Measurements from ENCODE around the gene DCT.

GRCh38 chr13:94419304-94419924 lies 60.1 kb downstream of the DCT start:
- TF ChIP-seq MAFK (IDR thresholded peaks at IDR 0.05; ENCODE audit: low read depth, low read length) (no peak), SUZ12 (IDR thresholded peaks at IDR 0.05; ENCODE audit: low read length) (no peak), CTCF (IDR thresholded peaks at IDR 0.05; ENCODE audit: control extremely low read depth in 1 of 3, insufficient read depth in 1 of 3, low read depth in 1 of 3, low read length in 3 of 3) (no peak), SP2 (IDR thresholded peaks at IDR 0.05; ENCODE audit: low read length) (no peak), NANOG (IDR thresholded peaks at IDR 0.05; ENCODE audit: insufficient read depth, low read depth, low read length, poor library complexity, severe bottlenecking) (no peak), ATF2 (IDR thresholded peaks at IDR 0.05; ENCODE audit: low read length) (no peak), RAD21 (IDR thresholded peaks at IDR 0.05 in 1 of 2, conservative IDR thresholded peaks at IDR 0.05 in 1 of 2; ENCODE audit: low read depth in 2 of 2, low read length in 2 of 2) (no peak), PHF8 (conservative IDR thresholded peaks at IDR 0.05; ENCODE audit: low read depth, low read length) (no peak), GTF2F1 (IDR thresholded peaks at IDR 0.05; ENCODE audit: borderline replicate concordance, low read depth, low read length) (no peak), CREB1 (IDR thresholded peaks at IDR 0.05) (no peak), ZNF274 (IDR thresholded peaks at IDR 0.05; ENCODE audit: borderline replicate concordance, extremely low read depth, low read length) (no peak), TCF12 (IDR thresholded peaks at IDR 0.05; ENCODE audit: low read depth, low read length) (no peak), FOSL1 (IDR thresholded peaks at IDR 0.05; ENCODE audit: insufficient read depth, low read depth, low read length) (no peak)

Measured in H1 (cell line).